ENCODE measurements around the gene CLDN16.

GRCh38 chr3:190449801-190450200, 61.8 kb downstream of the CLDN16 start, which contains the start of gene TMEM207:
- no peak for TF ChIP-seq ZNF23 (CRISPR knock-in tag; IDR thresholded peaks at IDR 0.05)
- TF ChIP-seq NR3C1 (CRISPR knock-in tag; IDR thresholded peaks at IDR 0.05), result no peak
- no peak for TF ChIP-seq FOXO4 (CRISPR knock-in tag; IDR thresholded peaks at IDR 0.05)
- TF ChIP-seq ETV5 (CRISPR knock-in tag; IDR thresholded peaks at IDR 0.05; ENCODE audit: low read depth), result no peak
